ENCODE measurements around the gene HEATR5A. TPM values are rescaled to one million over a fixed set of nuclear protein-coding genes. Genes with fewer than 3 reads are reported as not detected.

Gene HEATR5A
- total and polyA plus RNA-seq, 2 of the 13 experiments (the other 11 are each of a cell fraction or from before 2014, with no cell fraction given): 36.4 to 105 TPM

DNA sequence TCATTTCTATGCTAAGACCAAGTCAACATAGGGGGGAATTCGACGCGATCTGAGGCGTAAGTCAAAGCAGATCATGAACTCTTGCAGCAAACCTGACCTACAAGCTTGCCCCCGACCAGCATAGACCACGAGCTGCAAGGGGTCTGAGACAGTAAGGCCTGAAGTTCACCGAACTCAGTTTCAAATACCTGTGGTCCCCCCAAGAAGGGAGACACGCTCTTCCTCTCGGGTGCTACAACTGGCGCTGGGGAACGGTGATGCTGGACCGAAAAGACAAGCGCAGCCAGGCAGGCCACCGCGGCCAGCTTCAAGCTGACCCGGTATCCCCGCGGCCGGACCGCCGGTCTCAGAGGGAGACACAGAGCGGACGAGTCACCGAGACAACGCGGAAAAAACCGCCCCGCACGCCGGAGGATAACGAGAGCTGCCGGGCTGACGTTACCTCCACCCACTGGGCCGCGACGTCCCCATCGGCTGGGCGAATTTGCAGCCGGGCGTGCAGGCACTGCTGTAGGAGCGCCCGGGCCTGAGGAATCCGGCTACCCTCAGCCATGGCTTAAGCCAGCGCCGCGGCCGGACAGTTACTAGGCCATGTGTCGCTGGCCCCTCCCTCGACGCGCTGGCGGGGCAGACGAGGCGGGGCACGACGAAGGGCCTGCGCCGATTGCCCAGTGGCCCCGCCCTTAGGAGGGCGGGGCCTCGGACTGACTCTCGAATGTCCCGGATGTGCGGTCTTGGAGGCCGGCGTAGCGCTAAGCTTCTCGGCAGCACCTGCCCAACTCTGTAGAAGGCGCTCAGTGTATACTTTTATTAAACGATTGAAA is 36.7 kb upstream of the HEATR5A start, which contains the start of gene DTD2 (continued):
- TF ChIP-seq, protein P1, sequence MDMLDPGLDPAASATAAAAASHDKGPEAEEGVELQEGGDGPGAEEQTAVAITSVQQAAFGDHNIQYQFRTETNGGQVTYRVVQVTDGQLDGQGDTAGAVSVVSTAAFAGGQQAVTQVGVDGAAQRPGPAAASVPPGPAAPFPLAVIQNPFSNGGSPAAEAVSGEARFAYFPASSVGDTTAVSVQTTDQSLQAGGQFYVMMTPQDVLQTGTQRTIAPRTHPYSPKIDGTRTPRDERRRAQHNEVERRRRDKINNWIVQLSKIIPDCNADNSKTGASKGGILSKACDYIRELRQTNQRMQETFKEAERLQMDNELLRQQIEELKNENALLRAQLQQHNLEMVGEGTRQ (IDR thresholded peaks at IDR 0.05; ENCODE audit: low read depth, low read length): peak; percentile 15; the same call in 1 of the 2 replicates
- TF ChIP-seq, protein P1 (CRISPR knock-in tag; IDR thresholded peaks at IDR 0.05; ENCODE audit: borderline replicate concordance): no peak; the same call in 1 of the 2 replicates
- TF ChIP-seq SOX13 (IDR thresholded peaks at IDR 0.05): peak; percentile 71; the same call in 1 of the 2 replicates
- TF ChIP-seq SOX13 (CRISPR knock-in tag; conservative IDR thresholded peaks at IDR 0.05 in 1 of 2, IDR thresholded peaks at IDR 0.05 in 1 of 2): peak; percentile 55 to 76; a peak in 3 of 4 replicates
- peak; percentile 98 for TF ChIP-seq TMF1 (CRISPR knock-in tag; IDR thresholded peaks at IDR 0.05; ENCODE audit: low read depth)
- TF ChIP-seq, protein P2, sequence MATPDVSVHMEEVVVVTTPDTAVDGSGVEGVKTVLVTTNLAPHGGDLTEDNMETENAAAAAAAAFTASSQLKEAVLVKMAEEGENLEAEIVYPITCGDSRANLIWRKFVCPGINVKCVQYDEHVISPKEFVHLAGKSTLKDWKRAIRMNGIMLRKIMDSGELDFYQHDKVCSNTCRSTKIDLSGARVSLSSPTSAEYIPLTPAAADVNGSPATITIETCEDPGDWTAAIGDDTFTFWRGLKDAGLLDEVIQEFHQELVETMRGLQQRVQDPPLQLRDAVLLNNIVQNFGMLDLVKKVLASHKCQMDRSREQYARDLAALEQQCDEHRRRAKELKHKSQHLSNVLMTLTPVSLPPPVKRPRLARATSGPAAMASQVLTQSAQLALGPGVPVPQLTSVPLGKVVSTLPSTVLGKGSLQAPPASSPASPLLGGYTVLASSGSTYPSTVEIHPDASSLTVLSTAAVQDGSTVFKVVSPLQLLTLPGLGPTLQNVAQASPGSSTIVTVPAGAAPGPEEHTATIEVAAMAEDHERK (CRISPR knock-in tag; IDR thresholded peaks at IDR 0.05; ENCODE audit: low read depth): peak; percentile 81
- TF ChIP-seq, protein P3, sequence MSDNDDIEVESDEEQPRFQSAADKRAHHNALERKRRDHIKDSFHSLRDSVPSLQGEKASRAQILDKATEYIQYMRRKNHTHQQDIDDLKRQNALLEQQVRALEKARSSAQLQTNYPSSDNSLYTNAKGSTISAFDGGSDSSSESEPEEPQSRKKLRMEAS (IDR thresholded peaks at IDR 0.05): peak; percentile 98
- TF ChIP-seq KDM4B (CRISPR knock-in tag; IDR thresholded peaks at IDR 0.05): peak; percentile 92
- peak; percentile 100 for TF ChIP-seq ZNF550 (CRISPR knock-in tag; IDR thresholded peaks at IDR 0.05; ENCODE audit: borderline replicate concordance)
- TF ChIP-seq, protein P4, sequence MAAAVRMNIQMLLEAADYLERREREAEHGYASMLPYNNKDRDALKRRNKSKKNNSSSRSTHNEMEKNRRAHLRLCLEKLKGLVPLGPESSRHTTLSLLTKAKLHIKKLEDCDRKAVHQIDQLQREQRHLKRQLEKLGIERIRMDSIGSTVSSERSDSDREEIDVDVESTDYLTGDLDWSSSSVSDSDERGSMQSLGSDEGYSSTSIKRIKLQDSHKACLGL (CRISPR knock-in tag; IDR thresholded peaks at IDR 0.05): peak; percentile 100
- TF ChIP-seq, protein P5, sequence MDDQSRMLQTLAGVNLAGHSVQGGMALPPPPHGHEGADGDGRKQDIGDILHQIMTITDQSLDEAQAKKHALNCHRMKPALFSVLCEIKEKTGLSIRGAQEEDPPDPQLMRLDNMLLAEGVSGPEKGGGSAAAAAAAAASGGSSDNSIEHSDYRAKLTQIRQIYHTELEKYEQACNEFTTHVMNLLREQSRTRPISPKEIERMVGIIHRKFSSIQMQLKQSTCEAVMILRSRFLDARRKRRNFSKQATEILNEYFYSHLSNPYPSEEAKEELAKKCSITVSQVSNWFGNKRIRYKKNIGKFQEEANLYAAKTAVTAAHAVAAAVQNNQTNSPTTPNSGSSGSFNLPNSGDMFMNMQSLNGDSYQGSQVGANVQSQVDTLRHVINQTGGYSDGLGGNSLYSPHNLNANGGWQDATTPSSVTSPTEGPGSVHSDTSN (CRISPR knock-in tag; IDR thresholded peaks at IDR 0.05; ENCODE audit: borderline replicate concordance): peak; percentile 90
- TF ChIP-seq, protein P6, sequence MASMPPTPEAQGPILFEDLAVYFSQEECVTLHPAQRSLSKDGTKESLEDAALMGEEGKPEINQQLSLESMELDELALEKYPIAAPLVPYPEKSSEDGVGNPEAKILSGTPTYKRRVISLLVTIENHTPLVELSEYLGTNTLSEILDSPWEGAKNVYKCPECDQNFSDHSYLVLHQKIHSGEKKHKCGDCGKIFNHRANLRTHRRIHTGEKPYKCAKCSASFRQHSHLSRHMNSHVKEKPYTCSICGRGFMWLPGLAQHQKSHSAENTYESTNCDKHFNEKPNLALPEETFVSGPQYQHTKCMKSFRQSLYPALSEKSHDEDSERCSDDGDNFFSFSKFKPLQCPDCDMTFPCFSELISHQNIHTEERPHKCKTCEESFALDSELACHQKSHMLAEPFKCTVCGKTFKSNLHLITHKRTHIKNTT (CRISPR knock-in tag; IDR thresholded peaks at IDR 0.05): peak; percentile 82; the same call in 1 of the 2 replicates
- TF ChIP-seq SNAI1 (CRISPR knock-in tag; IDR thresholded peaks at IDR 0.05; ENCODE audit: borderline replicate concordance): peak; percentile 99; the same call in 1 of the 2 replicates
- TF ChIP-seq, protein P7, sequence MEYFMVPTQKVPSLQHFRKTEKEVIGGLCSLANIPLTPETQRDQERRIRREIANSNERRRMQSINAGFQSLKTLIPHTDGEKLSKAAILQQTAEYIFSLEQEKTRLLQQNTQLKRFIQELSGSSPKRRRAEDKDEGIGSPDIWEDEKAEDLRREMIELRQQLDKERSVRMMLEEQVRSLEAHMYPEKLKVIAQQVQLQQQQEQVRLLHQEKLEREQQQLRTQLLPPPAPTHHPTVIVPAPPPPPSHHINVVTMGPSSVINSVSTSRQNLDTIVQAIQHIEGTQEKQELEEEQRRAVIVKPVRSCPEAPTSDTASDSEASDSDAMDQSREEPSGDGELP (IDR thresholded peaks at IDR 0.05; ENCODE audit: borderline replicate concordance, low read depth): peak; percentile 84; the same call in 1 of the 2 replicates
- peak; percentile 100 for TF ChIP-seq KDM3A (CRISPR knock-in tag; IDR thresholded peaks at IDR 0.05; ENCODE audit: low read depth)
- peak; percentile 98 for TF ChIP-seq NAIF1 (CRISPR knock-in tag; IDR thresholded peaks at IDR 0.05; ENCODE audit: borderline replicate concordance)
- TF ChIP-seq SMAD9 (CRISPR knock-in tag; IDR thresholded peaks at IDR 0.05): peak; percentile 96; the same call in 1 of the 2 replicates
- TF ChIP-seq, protein P8, sequence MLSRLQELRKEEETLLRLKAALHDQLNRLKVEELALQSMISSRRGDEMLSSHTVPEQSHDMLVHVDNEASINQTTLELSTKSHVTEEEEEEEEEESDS (CRISPR knock-in tag; IDR thresholded peaks at IDR 0.05; ENCODE audit: borderline replicate concordance): peak; percentile 69; the same call in 1 of the 2 replicates
- TF ChIP-seq SAP130 (CRISPR knock-in tag; IDR thresholded peaks at IDR 0.05; ENCODE audit: low read depth): peak; percentile 99
- peak; percentile 99 for TF ChIP-seq TOPORS (CRISPR knock-in tag; IDR thresholded peaks at IDR 0.05)
- TF ChIP-seq DNMT1 (CRISPR knock-in tag; IDR thresholded peaks at IDR 0.05): peak; percentile 100
